SIG-M5 treated with dmso at 0.1 percent for 504 hours (cell line): ENCODE results near the gene GALNT2.

ENCODE experiments used
- DNase-seq: peaks from one replicate; lab custom pipeline; 2025; ENCODE audit not compliant: unreplicated experiment; lab: John Stamatoyannopoulos, UW

GALNT2 gene

DNA sequence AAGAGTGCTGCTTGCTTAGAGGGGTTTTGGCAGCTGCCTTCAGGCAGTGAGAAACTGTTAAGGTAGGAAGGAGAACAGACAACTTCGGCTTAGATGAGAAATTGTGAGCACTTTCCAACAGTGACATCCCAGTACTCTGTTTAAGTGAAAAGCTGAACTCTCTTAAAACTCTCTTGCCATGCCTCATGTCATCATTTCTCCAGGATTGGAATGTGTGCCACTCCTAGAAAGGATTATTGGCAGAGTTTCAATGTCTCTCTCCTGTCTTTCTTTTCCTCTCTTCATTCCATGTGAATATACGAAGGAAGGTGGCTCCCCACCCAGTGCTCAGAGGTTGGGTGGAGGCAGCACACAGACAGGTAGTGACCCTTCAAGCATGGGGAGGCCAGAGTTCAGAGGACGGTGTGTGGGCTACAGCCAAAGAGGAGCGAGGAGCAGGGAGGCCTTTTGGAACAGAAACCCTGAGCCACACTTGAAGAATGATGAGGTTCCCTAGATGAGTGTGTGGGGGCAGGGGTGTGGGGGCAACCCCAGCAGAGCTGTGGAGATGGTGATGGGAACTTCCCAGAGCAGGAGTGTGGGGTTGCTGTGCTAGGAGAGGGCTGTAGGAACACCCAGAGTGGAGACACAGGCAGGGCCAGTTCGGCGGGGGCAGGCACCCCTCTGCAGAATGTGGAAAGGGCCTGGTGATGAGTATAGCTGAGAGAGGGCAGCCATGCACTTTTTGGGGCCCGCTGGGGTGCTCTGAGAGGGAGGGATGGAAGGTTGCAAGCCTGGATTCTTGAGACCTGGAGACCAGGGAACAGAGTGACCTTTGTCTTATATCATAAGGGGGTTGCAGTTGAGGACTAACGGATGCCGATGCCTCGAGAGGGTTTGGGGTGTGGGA lies 58.8 kb downstream of the GALNT2 start:
- DNase-seq, result no peak

DNA sequence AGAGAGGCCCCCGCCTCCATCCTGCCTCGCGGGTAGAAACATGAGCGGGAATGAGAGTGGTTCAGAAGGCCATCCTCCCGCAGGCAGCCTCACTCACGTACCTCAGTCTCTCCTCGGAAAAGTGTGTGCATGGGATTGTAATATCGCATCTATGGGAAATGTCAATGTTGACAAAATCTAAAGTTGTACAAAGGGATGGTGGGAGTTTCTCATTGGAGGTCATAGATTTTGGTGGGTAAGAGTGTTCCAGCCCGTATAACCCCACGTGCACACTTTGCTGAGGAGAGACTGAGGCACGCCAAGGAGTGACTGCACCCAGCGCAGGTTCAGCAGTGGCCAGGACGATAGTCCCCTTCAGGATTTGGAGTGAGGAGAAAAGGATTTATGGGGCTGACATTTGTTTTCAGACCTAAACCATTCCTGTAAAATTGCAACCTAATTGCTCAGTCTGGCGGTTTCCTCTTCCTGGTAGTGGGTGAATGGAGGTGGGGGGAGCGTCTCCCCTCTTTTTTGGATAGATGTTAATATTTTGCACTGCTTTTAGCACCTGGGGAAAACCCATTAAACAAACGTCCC lies 59.6 kb downstream of the GALNT2 start:
- no peak for DNase-seq

DNA sequence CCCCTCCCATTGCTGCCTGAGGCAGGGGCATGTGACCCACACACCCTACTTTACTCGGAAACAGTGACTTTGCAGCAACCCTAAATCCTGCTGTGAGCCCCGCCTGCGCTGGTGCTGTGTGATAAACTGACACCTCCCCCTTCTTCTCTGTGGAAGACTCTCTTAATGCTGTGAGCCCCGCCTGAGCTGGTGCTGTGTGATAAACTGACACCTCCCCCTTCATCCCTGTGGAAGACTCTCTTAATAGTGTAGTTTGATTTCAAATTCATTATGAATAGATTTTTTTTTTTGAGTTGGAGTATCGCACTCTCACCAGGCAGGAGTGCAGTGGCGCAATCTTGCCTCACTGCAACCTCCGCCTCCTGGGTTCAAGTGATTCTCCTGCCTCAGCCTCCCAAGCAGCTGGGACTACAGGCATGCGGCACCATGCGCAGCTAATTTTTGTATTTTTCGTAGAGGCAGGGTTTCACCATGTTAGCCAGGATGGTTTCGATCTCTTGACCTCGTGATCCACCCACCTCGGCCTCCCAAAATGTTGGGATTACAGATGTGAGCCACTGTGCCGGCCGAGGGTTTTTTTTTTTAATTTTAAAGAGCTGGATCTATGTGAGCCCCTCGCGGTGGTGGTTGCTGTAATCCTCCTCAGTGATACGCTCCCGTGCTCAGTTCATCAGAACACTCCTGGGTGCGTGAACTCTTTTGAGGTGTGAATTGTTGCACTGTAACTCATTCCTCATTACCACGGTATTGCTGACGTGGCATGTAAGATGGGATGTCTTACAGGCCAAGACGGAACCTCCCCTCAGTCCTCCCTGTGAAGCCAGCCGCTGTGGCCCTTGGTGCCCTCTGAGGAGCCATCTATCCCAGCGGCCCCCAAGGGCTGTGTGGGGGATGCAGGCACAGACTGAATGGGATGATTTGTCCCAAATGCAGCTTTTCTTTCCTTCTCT lies 60.3 kb downstream of the GALNT2 start:
- DNase-seq, result no peak

DNA sequence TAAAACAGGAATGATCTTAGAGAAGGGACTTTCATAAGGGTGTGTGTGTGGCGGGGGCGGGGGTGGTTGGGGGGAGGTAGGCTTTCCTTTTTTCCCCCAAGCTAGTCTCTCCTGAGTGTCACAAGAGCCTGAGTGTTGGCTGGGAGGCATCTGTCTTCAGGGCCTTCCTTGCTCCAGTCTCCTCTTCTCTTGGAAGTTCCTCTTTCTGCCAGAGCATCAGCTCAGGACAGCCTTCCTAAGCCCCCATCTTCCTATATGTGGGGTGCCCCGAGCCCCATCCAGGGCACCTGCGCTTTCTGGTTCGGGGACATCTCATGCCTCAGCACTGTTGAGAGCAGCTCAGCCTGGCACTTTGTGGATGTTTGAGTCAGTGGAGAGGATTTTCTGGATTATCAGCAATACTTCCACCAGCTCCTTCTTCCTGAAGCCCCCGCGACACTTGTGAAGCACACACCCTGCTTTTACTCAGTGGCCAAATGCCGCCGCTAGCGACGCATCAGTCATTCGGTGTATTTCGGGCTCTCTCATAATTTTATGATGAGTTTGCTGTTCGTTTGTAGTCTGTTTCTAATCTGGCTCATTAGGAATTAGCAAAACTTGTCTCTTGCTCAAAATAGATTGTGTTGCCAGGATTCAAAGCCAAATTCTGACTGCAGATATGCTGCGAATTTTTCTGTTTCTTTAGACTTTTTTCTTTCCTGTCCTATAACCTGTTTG lies 61.7 kb downstream of the GALNT2 start:
- DNase-seq, result no peak

DNA sequence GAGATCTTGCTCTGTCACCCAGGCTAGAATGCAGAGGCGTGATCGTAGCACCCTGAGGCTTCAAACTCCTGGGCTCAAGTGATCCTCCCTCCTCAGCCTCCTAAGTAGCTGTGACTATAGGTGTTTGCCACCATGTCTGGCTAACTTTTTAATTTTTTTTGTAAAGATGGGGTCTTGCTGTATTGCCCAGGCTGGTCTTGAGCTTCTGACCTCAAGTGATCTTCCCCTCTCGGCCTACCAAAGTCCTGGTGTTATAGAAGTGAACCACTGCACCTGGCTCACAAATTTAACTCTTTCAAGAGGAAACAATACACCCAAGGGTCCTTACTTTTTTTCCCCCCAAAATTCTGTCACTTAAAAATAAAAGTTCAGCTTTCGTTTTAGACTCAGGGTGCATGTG lies 62.3 kb downstream of the GALNT2 start:
- no peak for DNase-seq

DNA sequence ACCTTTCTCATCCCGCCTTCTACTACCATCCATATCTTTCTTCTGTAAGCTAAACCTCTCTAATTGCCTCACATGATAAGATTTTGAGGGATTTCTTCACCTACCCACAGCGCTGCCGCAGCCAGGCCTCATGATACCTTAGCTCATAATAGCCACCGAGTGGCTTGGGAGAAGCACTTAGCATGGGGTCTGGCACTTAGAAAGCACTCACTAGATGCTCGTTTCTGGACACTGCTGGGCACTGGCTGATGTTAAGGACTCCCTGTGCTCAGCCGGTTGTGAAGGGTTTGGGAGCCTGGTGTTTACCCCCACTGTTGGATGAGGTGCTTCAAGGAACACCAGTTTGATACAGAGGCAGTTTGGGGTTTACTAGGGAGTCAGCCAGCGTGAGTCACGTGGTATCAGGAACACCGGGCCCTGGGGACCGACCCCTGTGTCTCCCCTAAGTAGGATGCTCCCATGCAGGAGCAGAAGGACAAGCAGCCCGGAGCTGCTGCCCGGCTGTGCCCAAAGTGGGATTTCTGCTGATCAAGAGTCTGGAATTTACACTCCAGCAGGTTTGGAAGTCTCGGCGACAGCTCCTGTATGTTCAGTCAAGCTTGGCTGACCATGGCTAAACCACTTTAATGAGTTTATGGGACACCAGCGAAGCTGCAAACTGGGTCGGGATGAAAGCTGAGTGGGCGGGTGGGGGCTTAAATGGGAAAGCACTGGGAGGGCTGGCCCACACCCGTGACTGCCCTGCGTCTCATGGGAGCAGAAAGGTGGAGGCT lies 63.3 kb downstream of the GALNT2 start:
- DNase-seq, result no peak

DNA sequence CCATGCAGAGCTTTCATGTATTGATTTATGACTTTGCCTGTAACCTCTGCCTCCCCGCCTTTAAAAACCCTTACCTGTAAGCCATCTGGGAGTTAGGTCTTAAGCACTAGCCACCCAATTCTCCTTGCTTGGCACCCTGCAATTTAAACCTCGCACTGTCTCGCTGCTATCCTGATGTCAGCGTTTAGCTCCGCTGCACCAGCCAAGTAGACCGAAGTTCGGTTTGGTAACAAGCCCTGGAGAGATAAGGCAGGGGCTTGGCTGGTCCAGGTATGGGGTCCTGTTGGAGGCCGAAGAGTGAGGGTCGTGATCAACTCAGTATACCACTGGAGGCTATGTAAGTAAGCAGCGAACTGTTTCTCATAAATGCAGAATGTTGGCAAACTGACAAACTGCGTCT lies 64.4 kb downstream of the GALNT2 start:
- DNase-seq, result no peak

DNA sequence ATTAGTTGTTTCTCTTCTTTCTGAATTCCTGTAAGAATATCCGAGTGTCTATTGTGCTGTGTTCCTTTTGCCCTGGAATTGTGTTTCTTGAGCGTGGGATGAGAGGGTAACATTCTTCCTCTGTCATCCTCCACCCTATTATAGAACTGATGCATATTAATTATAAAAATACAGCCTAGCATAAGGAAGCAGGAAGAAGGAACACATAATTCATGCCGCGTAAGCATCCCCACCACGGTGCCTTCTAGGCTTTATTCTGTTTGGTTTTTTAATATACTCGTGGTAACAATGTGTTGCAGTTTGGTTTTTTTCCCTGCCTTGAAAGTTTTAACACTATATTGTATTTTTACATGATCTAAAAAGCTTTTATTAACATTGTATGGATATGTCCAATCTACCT lies 65.7 kb downstream of the GALNT2 start:
- no peak for DNase-seq

DNA sequence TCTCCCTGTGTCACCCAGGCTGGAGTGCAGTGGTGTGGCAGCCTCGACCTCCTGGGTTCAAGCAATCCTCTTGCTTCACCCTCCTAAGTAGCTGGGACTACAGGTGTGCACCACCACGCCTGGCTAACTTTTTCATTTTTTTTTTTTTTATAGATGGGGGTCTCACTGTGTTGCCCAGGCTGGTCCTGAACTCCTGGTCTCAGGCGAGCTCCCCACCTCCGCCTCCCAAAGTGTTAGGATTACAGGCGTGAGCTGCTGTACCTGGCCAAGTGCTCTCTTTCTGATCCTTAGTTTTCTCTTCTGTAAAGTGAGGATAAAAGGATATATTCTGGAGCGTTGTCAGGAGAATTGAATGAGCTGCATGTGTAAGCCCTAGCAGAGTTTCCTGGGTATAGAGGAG lies 68.7 kb downstream of the GALNT2 start:
- DNase-seq, result no peak

DNA sequence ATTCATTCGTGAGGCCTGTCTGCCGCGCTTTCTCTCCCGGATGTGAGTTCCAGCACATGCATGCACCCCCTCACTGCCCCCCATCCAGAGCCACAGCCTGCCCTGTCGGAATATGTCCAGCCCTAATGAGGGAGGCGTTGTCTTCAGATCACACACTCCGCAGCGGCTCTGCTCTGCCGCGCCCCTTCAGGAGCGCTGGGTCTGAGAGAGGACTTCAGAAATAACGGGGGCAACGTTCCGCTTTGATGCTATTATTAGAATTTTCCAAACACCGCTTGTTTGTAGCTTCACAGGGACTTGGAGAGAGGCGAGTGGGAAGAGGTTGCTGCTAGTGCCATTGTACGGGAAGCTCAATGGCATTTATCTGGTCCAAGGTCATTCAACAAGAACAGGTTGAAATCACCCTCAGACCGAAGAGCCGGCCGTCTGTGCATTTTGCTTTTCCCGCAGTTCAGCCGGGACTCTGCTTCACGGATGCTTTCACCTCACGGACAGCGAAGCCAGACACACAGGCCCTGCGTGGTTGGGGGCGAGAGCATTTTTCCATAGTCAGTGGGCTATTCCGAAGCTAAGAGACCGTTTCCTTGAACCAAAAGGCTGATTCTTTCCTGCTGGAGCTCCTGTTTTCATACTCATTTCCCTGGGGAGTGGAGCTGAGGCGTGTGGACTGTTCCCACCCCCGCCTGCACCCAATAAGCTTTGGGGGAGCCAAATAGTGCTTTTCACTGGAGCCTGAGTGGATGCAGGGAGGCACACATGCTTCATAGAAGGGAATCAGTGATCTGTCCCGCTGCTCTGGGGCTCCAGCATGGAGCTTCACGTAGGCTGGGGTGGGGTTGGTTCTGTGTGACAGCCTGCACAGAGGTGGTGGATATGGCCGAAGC lies 69.7 kb downstream of the GALNT2 start:
- DNase-seq, result no peak

DNA sequence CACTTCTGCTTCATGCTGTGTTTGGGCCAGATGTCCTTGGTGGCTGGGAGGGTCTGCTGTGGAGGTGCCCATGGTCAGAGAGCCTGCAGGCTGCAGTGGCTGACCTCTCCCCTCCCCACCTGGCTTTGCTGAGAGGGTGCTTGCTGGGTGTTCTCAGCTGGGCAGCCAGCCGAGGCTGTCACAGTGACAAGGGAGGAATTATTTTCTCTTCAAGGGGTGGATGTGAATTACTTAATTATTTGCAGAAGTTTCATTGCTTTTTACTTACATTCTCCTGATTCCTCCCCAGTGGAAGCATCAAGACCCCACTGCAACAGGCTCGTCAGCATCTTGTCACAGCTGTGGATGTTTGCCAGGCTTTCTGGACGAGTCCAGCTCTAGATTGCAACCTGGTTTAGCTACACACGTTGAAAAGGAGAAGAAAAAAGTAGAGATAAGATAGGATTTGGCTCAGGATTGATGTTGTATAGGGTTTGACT lies 70.3 kb downstream of the GALNT2 start:
- no peak for DNase-seq

DNA sequence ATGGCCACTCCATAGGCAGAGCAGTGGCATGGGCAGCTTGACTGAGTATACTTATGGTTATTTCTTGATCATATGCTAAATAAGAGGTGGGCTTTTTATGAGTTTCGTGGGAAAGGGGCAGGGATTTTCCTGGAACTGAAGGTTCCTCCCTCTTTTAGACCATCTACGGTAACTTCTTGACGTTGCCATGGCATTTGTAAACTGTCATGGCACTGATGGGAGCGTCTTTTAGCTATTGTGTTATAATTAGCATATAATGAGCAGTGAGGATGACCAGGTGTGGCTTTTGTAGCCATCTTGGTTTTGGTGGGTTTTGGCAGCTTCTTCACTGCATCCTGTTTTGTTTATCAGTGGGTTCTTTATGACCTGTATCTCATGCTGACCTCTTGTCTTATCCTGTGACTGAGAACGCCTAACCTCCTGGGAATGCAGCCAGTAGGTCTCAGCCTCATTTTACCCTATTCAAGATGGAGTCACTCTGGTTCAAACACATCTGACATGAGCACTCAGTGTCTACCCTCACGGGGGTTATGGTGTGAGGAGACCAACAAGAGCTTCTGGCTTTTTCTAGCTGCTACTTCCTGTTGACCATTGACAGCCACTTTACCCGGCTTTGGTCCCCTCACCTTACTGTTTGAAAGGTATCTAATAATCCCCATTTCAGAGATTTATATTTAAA lies 71.7 kb downstream of the GALNT2 start:
- DNase-seq, result no peak

DNA sequence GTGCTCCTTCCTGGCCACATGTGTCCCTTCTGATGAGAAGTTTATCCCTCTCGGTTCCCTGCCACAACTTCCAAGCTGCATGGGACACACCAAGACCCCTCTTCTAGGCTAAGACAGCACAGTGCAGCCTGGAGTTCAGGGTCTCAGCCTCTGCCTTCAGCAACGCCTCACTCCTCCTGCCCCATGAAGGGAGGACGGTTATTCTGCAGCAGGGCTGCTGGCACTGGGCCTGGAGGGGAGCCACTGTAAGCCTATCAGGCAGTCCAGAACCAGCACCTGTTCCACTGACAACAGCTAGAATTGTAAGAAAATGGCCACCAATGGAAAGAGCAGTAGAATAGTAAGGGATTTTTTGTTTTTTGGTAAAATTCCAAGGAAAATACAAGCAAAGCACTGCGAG lies 72.3 kb downstream of the GALNT2 start:
- DNase-seq, result no peak

DNA sequence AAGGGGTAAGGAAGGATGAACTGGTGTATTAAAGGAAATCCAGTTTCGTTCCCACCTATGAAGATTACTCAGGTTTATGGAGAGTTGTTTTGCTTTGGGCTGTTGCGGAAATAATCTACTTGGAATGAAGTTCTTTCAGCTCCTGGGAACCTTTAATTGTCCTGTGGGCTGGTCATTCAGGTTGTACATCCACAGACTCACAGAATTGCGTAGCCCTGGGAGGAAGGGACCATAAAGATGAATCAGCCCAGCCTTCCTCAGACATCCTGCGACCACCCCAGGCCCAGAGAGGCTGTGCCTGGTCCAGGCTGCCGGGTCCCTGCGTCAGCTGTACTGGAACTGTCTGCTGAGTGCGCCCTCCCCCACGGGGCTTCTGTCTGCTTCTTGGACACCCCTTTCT lies 72.7 kb downstream of the GALNT2 start:
- no peak for DNase-seq

DNA sequence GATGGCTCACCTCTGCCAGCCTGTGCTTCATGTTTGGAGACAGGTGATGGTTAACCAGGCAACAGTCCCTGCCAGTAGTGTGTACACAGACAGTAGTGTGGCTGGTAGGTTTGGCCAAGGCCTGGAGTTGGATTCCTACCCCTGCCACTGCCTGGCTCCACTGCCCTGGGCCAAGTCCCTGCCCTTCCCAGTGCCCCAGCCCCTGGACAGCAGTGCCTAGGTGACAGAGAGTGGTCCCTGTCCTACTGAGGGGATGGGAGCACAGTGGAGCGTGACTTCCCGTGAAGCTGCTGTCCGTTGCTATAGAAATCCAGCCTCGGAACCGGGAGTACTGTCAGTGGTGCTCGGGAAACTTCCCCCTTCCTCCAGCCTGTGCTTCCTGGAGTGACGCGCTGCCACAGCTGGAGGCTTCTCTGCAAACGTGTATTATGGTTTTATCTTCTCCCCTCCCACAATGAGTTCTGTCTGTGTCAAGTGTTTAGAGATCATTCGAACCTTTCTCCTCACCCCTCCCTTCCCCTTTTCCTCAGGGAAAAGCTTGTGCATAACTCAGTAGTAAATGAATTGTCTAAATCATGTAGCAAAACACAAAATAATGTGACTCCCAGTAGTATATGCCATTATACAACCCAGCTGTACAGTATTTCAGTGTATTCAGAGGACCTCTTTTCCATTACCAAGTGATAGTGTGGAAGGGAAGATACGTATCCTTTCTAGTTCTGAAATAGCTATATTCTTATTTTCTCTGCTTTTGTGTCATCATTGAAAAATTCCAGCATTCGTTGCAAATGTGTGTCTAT lies 73.4 kb downstream of the GALNT2 start:
- no peak for DNase-seq

DNA sequence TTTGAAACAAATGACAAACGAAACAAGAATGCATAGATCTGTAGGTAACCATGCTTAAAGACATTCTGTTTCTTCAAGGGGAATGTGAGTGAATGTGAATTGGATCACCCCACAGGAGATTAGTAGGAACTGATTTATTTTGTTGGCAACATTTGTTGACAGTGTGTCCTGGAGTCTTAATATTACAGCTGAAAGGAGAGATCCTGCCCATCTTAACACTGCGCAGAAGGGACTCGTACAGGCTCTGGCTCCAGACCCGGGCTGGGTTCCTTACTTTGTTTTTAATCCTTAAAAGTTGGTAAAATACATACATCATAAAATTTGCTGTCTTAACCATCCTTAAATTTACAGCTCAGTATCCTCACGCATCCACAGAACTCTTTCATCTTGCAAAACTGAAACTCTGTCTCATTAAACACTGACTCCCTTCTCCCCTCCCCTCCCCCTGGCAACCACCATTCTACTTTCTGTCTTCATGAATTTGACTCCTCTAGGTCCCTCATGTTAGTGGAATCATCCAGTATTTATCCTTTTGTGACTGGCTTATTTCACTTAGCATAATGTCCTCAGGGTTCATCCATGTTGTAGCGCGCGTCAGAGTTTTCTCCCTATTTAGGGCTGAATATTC lies 74.1 kb downstream of the GALNT2 start:
- DNase-seq, result no peak
